ENCODE data around the gene KCNA5.

Gene KCNA5

DNA sequence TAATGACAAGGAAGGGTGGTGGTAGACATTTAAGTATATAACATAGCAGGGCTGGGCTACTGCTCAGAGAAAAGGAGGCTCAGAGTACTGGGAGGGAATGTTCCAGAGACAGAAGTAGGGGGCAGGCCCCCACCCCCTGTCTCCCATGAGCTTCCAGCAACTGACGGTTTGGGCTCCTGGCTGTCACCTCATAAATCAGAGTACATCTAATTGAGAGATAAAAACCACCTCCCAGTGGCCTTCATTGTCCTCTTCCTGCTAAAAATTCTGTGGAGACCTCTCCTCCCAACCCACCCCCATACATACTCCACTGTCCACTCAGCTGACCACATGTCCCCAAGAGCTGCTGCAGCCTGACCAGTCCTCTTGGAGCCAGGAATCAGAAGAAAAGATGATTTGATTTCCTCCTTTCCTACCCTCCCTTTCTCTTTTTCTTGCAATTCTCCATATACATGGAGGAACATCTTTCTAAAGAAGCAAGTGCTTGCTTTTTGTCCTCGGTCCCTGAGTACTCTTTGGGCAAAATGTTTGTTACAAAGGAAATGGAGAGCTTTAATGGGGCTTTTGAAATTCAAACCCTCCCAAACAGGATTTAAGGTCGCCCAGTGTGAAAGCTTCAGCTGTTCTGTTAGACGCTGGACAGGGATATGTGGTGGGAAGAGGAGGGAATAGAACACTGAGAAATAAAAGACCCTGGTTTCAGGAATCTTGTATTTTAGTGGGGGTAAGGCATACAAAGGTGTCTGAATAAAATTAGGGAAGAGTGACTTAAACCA, 16.4 kb upstream of the KCNA5 start:
- no peak overlapping the region for H3K18ac ChIP-seq (ENCODE audit: low read depth in 1 of 2, low read length in 2 of 2)
- H3K27ac ChIP-seq (ENCODE audit: low read length, poor library complexity, severe bottlenecking): no peak overlapping the region
- H3K79me1 ChIP-seq (replicated peaks; ENCODE audit: low read length, poor library complexity, severe bottlenecking): no peaks in the 10 kb centered on the region
- no peak overlapping the region for H3K23ac ChIP-seq (ENCODE audit: low read length in 2 of 2)
- H4K91ac ChIP-seq (ENCODE audit: low read length): no peak overlapping the region
- H2AFZ ChIP-seq (ENCODE audit: low read depth, low read length): no peak overlapping the region
- H3K4me1 ChIP-seq (ENCODE audit: control insufficient read depth, insufficient read depth, low read depth, low read length): no peaks in the 10 kb centered on the region
- no peak overlapping the region for H3K9ac ChIP-seq (ENCODE audit: low read length)
- no peak overlapping the region for H2BK5ac ChIP-seq (ENCODE audit: low read depth, low read length, poor library complexity, severe bottlenecking)
- H2AK5ac ChIP-seq (ENCODE audit: low read length, severe bottlenecking): no peak overlapping the region
- H3K14ac ChIP-seq (ENCODE audit: low read length in 2 of 2): no peak overlapping the region
- H3K27me3 ChIP-seq (ENCODE audit: control insufficient read depth in 1 of 2, insufficient read depth in 1 of 2, low read length in 2 of 2): peaks cover 8 to 56% of the 10 kb centered on the region in 2 experiments
- no peak overlapping the region for H2BK12ac ChIP-seq (ENCODE audit: low read length in 2 of 2)
- no peaks in the 10 kb centered on the region for H3K36me3 ChIP-seq (ENCODE audit: control insufficient read depth in 1 of 2, insufficient read depth in 2 of 2, low read depth in 1 of 2, low read length in 2 of 2)
- H3K4me2 ChIP-seq (ENCODE audit: low read length, poor library complexity, severe bottlenecking): no peak overlapping the region
- no peak overlapping the region for H4K8ac ChIP-seq (ENCODE audit: low read length)
- WGBS: 26% methylated on average over 4 of the region's 4 CpGs
- DNase-seq: no peak
- no peaks in the 10 kb centered on the region for H3K9me3 ChIP-seq (ENCODE audit: control insufficient read depth, low read length)
- H3K4me3 ChIP-seq (ENCODE audit: insufficient read depth in 1 of 2, low read depth in 1 of 2, low read length in 2 of 2): no peak overlapping the region
- no peak overlapping the region for H3K4ac ChIP-seq (ENCODE audit: low read depth in 1 of 2, low read length in 2 of 2)
- no peak overlapping the region for H2BK120ac ChIP-seq (ENCODE audit: low read depth, low read length)
- no peak overlapping the region for H2BK15ac ChIP-seq (ENCODE audit: low read depth, poor library complexity, severe bottlenecking)

DNA sequence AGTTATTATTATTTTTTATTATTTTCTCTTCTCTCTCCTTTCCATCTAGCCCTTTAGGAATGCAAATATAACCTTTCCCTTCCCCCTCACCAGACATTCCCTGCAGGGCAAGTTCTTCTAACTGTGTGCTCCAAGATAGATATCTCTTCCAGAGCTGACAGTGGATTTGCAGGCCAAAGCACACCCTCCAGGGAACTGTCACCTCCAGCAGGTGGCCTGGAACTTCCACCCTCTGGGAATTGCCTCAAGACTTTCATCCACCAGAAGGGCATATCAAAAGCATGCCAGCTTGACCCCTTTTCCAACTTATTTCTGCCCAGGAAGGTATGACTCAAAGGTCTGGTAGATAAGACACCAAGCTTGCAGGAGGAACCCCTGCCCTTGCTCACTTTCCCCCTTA, 13.6 kb upstream of the KCNA5 start:
- Histone ChIP-seq H3K4me1 (ENCODE audit: control insufficient read depth, insufficient read depth, low read depth, low read length) (no peaks in the 10 kb centered on the region), H2AFZ (ENCODE audit: low read depth, low read length) (no peak overlapping the region), H3K36me3 (ENCODE audit: control insufficient read depth in 1 of 2, insufficient read depth in 2 of 2, low read depth in 1 of 2, low read length in 2 of 2) (no peaks in the 10 kb centered on the region), H3K9me3 (ENCODE audit: control insufficient read depth, low read length) (no peaks in the 10 kb centered on the region), H3K27me3 (ENCODE audit: control insufficient read depth in 1 of 2, insufficient read depth in 1 of 2, low read length in 2 of 2) (peaks cover 0 to 46% of the 10 kb centered on the region in 2 experiments), H2BK12ac (ENCODE audit: low read length in 2 of 2) (no peak overlapping the region), H3K79me1 (replicated peaks; ENCODE audit: low read length, poor library complexity, severe bottlenecking) (no peaks in the 10 kb centered on the region), H2BK120ac (ENCODE audit: low read depth, low read length) (no peak overlapping the region), H3K4me2 (ENCODE audit: low read length, poor library complexity, severe bottlenecking) (no peak overlapping the region), H3K4me3 (ENCODE audit: insufficient read depth in 1 of 2, low read depth in 1 of 2, low read length in 2 of 2) (no peak overlapping the region), H2BK5ac (ENCODE audit: low read depth, low read length, poor library complexity, severe bottlenecking) (no peak overlapping the region), H4K8ac (ENCODE audit: low read length) (no peak overlapping the region), H3K4ac (ENCODE audit: low read depth in 1 of 2, low read length in 2 of 2) (no peak overlapping the region), H3K18ac (ENCODE audit: low read depth in 1 of 2, low read length in 2 of 2) (no peak overlapping the region), H2BK15ac (ENCODE audit: low read depth, poor library complexity, severe bottlenecking) (no peak overlapping the region), H3K14ac (ENCODE audit: low read length in 2 of 2) (no peak overlapping the region), H3K9ac (ENCODE audit: low read length) (no peak overlapping the region), H3K27ac (ENCODE audit: low read length, poor library complexity, severe bottlenecking) (no peak overlapping the region), H3K23ac (ENCODE audit: low read length in 2 of 2) (no peak overlapping the region), H4K91ac (ENCODE audit: low read length) (no peak overlapping the region), H2AK5ac (ENCODE audit: low read length, severe bottlenecking) (no peak overlapping the region)
- DNase-seq: no peak

DNA sequence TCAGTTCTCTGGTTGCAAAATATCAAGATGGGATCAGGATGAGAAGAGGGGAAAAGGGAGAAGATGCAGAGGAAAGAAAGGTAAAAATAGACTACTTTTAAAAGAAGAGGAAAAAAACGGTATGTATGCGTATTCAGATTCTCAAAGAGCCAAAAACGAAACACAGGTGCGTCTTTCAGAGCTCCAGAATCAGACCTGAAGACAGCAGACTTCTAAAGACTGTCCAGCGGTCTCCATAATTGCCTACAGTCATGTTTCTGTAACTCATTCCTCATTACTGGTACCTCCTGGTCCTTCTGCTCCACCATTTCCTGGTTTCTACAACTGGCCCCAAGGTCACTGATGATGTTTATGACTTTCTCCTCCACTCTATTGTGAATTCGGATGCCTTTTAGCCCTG, 12.4 kb upstream of the KCNA5 start:
- WGBS: 86% methylated on average over 6 of the region's 6 CpGs

DNA sequence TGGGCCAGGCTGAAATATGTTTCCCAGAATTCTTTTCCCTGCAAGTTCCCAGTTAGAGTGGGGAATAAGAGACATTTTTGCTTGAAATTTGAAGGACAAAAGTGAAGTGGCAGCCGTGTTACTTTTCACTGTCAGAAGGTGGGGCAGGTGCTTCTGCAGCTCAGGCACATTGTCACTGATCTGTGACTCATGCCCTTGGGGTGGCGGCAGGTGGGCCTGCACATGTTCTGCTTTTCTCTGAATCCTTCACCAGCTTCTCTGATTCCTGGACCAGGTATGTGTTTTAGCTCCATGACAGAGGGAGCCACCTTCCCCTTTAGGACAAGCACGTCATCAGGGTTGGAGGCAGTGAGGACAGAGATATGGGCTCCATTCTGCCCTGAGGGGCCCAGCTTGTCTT, 11.7 kb upstream of the KCNA5 start:
- Histone ChIP-seq H3K79me1 (replicated peaks; ENCODE audit: low read length, poor library complexity, severe bottlenecking) (no peaks in the 10 kb centered on the region), H3K4me2 (ENCODE audit: low read length, poor library complexity, severe bottlenecking) (no peak overlapping the region), H3K4ac (ENCODE audit: low read depth in 1 of 2, low read length in 2 of 2) (no peak overlapping the region), H4K8ac (ENCODE audit: low read length) (no peak overlapping the region), H3K4me3 (ENCODE audit: insufficient read depth in 1 of 2, low read depth in 1 of 2, low read length in 2 of 2) (no peak overlapping the region), H4K91ac (ENCODE audit: low read length) (no peak overlapping the region), H3K27me3 (ENCODE audit: control insufficient read depth in 1 of 2, insufficient read depth in 1 of 2, low read length in 2 of 2) (peaks cover 0 to 32% of the 10 kb centered on the region in 2 experiments), H2AK5ac (ENCODE audit: low read length, severe bottlenecking) (no peak overlapping the region), H3K36me3 (ENCODE audit: control insufficient read depth in 1 of 2, insufficient read depth in 2 of 2, low read depth in 1 of 2, low read length in 2 of 2) (no peaks in the 10 kb centered on the region), H2AFZ (ENCODE audit: low read depth, low read length) (no peak overlapping the region), H3K14ac (ENCODE audit: low read length in 2 of 2) (no peak overlapping the region), H2BK5ac (ENCODE audit: low read depth, low read length, poor library complexity, severe bottlenecking) (no peak overlapping the region), H3K9me3 (ENCODE audit: control insufficient read depth, low read length) (no peaks in the 10 kb centered on the region), H3K9ac (ENCODE audit: low read length) (no peak overlapping the region), H3K23ac (ENCODE audit: low read length in 2 of 2) (no peak overlapping the region), H3K4me1 (ENCODE audit: control insufficient read depth, insufficient read depth, low read depth, low read length) (no peaks in the 10 kb centered on the region), H3K18ac (ENCODE audit: low read depth in 1 of 2, low read length in 2 of 2) (no peak overlapping the region), H2BK12ac (ENCODE audit: low read length in 2 of 2) (no peak overlapping the region), H2BK15ac (ENCODE audit: low read depth, poor library complexity, severe bottlenecking) (no peak overlapping the region), H3K27ac (ENCODE audit: low read length, poor library complexity, severe bottlenecking) (no peak overlapping the region), H2BK120ac (ENCODE audit: low read depth, low read length) (no peak overlapping the region)
- no peak for DNase-seq
- WGBS: 80% methylated on average over 2 of the region's 3 CpGs

More for the DNA sequence above, 12.4 kb upstream of the KCNA5 start:
- H2BK12ac ChIP-seq (ENCODE audit: low read length in 2 of 2): no peak overlapping the region
- H3K18ac ChIP-seq (ENCODE audit: low read depth in 1 of 2, low read length in 2 of 2): no peak overlapping the region
- no peak overlapping the region for H2BK120ac ChIP-seq (ENCODE audit: low read depth, low read length)
- H3K4me1 ChIP-seq (ENCODE audit: control insufficient read depth, insufficient read depth, low read depth, low read length): no peaks in the 10 kb centered on the region
- H3K9me3 ChIP-seq (ENCODE audit: control insufficient read depth, low read length): no peaks in the 10 kb centered on the region
- no peak overlapping the region for H3K23ac ChIP-seq (ENCODE audit: low read length in 2 of 2)
- peaks cover 0 to 34% of the 10 kb centered on the region in 2 experiments for H3K27me3 ChIP-seq (ENCODE audit: control insufficient read depth in 1 of 2, insufficient read depth in 1 of 2, low read length in 2 of 2)
- no peak overlapping the region for H4K91ac ChIP-seq (ENCODE audit: low read length)
- H3K4me3 ChIP-seq (ENCODE audit: insufficient read depth in 1 of 2, low read depth in 1 of 2, low read length in 2 of 2): no peak overlapping the region
- H2BK5ac ChIP-seq (ENCODE audit: low read depth, low read length, poor library complexity, severe bottlenecking): no peak overlapping the region
- no peak overlapping the region for H3K4me2 ChIP-seq (ENCODE audit: low read length, poor library complexity, severe bottlenecking)
- no peak overlapping the region for H3K4ac ChIP-seq (ENCODE audit: low read depth in 1 of 2, low read length in 2 of 2)
- H3K14ac ChIP-seq (ENCODE audit: low read length in 2 of 2): no peak overlapping the region
- H2AFZ ChIP-seq (ENCODE audit: low read depth, low read length): no peak overlapping the region
- DNase-seq: no peak
- H3K9ac ChIP-seq (ENCODE audit: low read length): no peak overlapping the region
- H3K27ac ChIP-seq (ENCODE audit: low read length, poor library complexity, severe bottlenecking): no peak overlapping the region
- no peaks in the 10 kb centered on the region for H3K36me3 ChIP-seq (ENCODE audit: control insufficient read depth in 1 of 2, insufficient read depth in 2 of 2, low read depth in 1 of 2, low read length in 2 of 2)
- H2AK5ac ChIP-seq (ENCODE audit: low read length, severe bottlenecking): no peak overlapping the region
- no peaks in the 10 kb centered on the region for H3K79me1 ChIP-seq (replicated peaks; ENCODE audit: low read length, poor library complexity, severe bottlenecking)
- H4K8ac ChIP-seq (ENCODE audit: low read length): no peak overlapping the region
- H2BK15ac ChIP-seq (ENCODE audit: low read depth, poor library complexity, severe bottlenecking): no peak overlapping the region
